ENCODE measurements around the gene SOCS1. TPM values are rescaled to one million over a fixed set of nuclear protein-coding genes. Genes with fewer than 3 reads are reported as not detected.

Gene SOCS1
- total and polyA plus RNA-seq, 3 donors from 2014 or later: 3.6 to 16.8 (median 10.7) TPM

GRCh38 chr16:11253009-11253994 is 2.7 kb downstream of the SOCS1 start:
- peak overlapping the region; percentile 70 to 77 for H3K4me3 ChIP-seq
- intact Hi-C loops (cut with DNase I; ENCODE audit: low total_unique reads): no loop called here
- H3K36me3 ChIP-seq (ENCODE audit: low read depth, missing control alignments): no peaks in the 10 kb centered on the region
- 63 to 70% methylated on average over 5 of the region's 5 CpGs for WGBS, 2 donors
- DNase-seq: no peak
- peaks cover 9% of the 10 kb centered on the region for H3K4me1 ChIP-seq
- H3K9me3 ChIP-seq: no peaks in the 10 kb centered on the region
- peak overlapping the region; percentile 19 to 97 for H3K27ac ChIP-seq
- no peaks in the 10 kb centered on the region for H3K27me3 ChIP-seq
- TF ChIP-seq, protein P1, sequence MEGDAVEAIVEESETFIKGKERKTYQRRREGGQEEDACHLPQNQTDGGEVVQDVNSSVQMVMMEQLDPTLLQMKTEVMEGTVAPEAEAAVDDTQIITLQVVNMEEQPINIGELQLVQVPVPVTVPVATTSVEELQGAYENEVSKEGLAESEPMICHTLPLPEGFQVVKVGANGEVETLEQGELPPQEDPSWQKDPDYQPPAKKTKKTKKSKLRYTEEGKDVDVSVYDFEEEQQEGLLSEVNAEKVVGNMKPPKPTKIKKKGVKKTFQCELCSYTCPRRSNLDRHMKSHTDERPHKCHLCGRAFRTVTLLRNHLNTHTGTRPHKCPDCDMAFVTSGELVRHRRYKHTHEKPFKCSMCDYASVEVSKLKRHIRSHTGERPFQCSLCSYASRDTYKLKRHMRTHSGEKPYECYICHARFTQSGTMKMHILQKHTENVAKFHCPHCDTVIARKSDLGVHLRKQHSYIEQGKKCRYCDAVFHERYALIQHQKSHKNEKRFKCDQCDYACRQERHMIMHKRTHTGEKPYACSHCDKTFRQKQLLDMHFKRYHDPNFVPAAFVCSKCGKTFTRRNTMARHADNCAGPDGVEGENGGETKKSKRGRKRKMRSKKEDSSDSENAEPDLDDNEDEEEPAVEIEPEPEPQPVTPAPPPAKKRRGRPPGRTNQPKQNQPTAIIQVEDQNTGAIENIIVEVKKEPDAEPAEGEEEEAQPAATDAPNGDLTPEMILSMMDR (IDR thresholded peaks at IDR 0.05): no peak
- TF ChIP-seq POLR2A (IDR thresholded peaks at IDR 0.05): no peak

DNA sequence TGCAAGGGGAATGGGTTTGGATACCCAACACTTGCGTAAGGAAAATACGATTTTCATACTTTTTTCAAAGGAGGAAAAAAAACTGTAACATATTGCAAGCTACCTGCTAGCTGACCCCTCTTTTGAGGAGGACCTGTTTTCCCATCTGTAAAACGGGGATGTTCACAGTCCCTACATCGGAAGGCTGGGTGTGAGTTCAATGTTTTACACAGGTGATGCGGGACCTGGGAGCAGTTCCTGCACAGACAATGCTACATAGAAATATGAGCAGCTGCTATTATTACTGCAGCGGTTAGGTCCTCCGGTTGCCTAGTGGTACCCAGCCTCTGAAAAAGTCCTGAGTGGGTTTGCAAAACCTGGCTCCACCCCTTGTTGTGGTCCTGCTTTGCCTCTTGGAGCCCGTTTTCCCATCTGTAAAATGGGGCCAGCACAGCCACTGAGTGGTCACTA is 3.5 kb downstream of the SOCS1 start:
- TF ChIP-seq, protein P1 (IDR thresholded peaks at IDR 0.05): no peak
- TF ChIP-seq POLR2A (IDR thresholded peaks at IDR 0.05): no peak

GRCh38 chr16:11251525-11252481 is 4.2 kb downstream of the SOCS1 start:
- H3K27me3 ChIP-seq: no peaks in the 10 kb centered on the region
- no peaks in the 10 kb centered on the region for H3K36me3 ChIP-seq (ENCODE audit: low read depth, missing control alignments)
- no peak overlapping the region for H3K4me3 ChIP-seq
- no peak overlapping the region for H3K27ac ChIP-seq
- no peak for DNase-seq
- intact Hi-C loops (cut with DNase I; ENCODE audit: low total_unique reads): no loop called here
- peaks cover 2% of the 10 kb centered on the region for H3K4me1 ChIP-seq
- H3K9me3 ChIP-seq: no peaks in the 10 kb centered on the region
- TF ChIP-seq, protein P1 (IDR thresholded peaks at IDR 0.05): no peak
- no peak for TF ChIP-seq POLR2A (IDR thresholded peaks at IDR 0.05)
- WGBS, 2 donors: 77 to 84% methylated on average over 18 of the region's 18 CpGs

More for the DNA sequence above, 3.5 kb downstream of the SOCS1 start:
- 90% methylated on average over 8 of the region's 8 CpGs for WGBS, 2 donors
- intact Hi-C loops (cut with DNase I; ENCODE audit: low total_unique reads): no loop called here
- Histone ChIP-seq H3K9me3 (no peaks in the 10 kb centered on the region), H3K27me3 (no peaks in the 10 kb centered on the region), H3K27ac (no peak overlapping the region), H3K4me3 (no peak overlapping the region), H3K36me3 (ENCODE audit: low read depth, missing control alignments) (no peaks in the 10 kb centered on the region), H3K4me1 (peaks cover 9% of the 10 kb centered on the region)
- DNase-seq: no peak

- Histone ChIP-seq H3K27me3 (no peaks in the 10 kb centered on the region), H3K27ac (no peak overlapping the region), H3K9me3 (no peaks in the 10 kb centered on the region), H3K4me3 (no peak overlapping the region), H3K36me3 (ENCODE audit: low read depth, missing control alignments) (no peaks in the 10 kb centered on the region), H3K4me1 (peaks cover 2% of the 10 kb centered on the region)
- TF ChIP-seq POLR2A (IDR thresholded peaks at IDR 0.05): no peak
- TF ChIP-seq, protein P1 (IDR thresholded peaks at IDR 0.05): no peak
- DNase-seq: no peak
- intact Hi-C loops (cut with DNase I; ENCODE audit: low total_unique reads): no loop called here
- 85 to 90% methylated on average over 10 of the region's 10 CpGs for WGBS, 2 donors
These were observed 5.0 kb downstream of the SOCS1 start for GRCh38 chr16:11250786-11251524.
